BE2C (cell line): ENCODE measurements around the gene RGMB.
A peak's percentile ranks its signal among the peaks of the same experiment; 100 is the strongest.

Experiments
- DNase-seq: peaks from one replicate; pipeline ENCODE4 v3.0.0-alpha.2; 2020
- H3K27me3 ChIP-seq: fragments of 250-450 bp; sonication (Bioruptor Pico); 2 replicates; pipeline ENCODE4 v1.5.1; 2020; ENCODE audit warnings: mild to moderate bottlenecking
- H3K36me3 ChIP-seq: fragments of 250-450 bp; sonication (Bioruptor Pico); 2 replicates; pipeline ENCODE4 v1.5.1; 2020; ENCODE audit warnings: mild to moderate bottlenecking
- H3K4me1 ChIP-seq: fragments of 250-450 bp; sonication (Bioruptor Pico); 2 replicates; pipeline ENCODE4 v1.5.1; 2020
- H3K4me3 ChIP-seq: 2 replicates; pipeline ENCODE4 v1.5.1; 2011; ENCODE audit warnings: low read depth, low read length
- H3K9me3 ChIP-seq: fragments of 250-450 bp; sonication (Bioruptor Pico); 2 replicates; pipeline ENCODE4 v1.5.1; 2020
- TF ChIP-seq, protein P1 (sequence below): IDR thresholded peaks from 2 replicates; pipeline ENCODE4 v1.5.1; 2012; ENCODE audit warnings: mild to moderate bottlenecking, low read depth, low read length

RGMB gene

GRCh38 chr5:98765815-98766214 is 7.6 kb upstream of the RGMB start:
- H3K36me3 ChIP-seq: no peaks in the 10 kb centered on the region
- no peak overlapping the region for H3K4me3 ChIP-seq
- no peak for DNase-seq
- no peaks in the 10 kb centered on the region for H3K9me3 ChIP-seq
- peaks cover 27% of the 10 kb centered on the region for H3K27me3 ChIP-seq
- H3K4me1 ChIP-seq: no peaks in the 10 kb centered on the region
- TF ChIP-seq, protein P1, sequence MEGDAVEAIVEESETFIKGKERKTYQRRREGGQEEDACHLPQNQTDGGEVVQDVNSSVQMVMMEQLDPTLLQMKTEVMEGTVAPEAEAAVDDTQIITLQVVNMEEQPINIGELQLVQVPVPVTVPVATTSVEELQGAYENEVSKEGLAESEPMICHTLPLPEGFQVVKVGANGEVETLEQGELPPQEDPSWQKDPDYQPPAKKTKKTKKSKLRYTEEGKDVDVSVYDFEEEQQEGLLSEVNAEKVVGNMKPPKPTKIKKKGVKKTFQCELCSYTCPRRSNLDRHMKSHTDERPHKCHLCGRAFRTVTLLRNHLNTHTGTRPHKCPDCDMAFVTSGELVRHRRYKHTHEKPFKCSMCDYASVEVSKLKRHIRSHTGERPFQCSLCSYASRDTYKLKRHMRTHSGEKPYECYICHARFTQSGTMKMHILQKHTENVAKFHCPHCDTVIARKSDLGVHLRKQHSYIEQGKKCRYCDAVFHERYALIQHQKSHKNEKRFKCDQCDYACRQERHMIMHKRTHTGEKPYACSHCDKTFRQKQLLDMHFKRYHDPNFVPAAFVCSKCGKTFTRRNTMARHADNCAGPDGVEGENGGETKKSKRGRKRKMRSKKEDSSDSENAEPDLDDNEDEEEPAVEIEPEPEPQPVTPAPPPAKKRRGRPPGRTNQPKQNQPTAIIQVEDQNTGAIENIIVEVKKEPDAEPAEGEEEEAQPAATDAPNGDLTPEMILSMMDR: no peak

GRCh38 chr5:98767581-98767980 is 5.9 kb upstream of the RGMB start:
- H3K4me1 ChIP-seq: no peaks in the 10 kb centered on the region; the same call in 1 of the 2 replicates
- TF ChIP-seq, protein P1: no peak; the same call in 1 of the 2 replicates
- H3K36me3 ChIP-seq: no peaks in the 10 kb centered on the region
- no peaks in the 10 kb centered on the region for H3K9me3 ChIP-seq
- no peak for DNase-seq
- H3K4me3 ChIP-seq: no peak overlapping the region
- H3K27me3 ChIP-seq: peaks cover 22% of the 10 kb centered on the region

- peak; percentile 77 for DNase-seq
- TF ChIP-seq, protein P1: peak; percentile 100
Measured at GRCh38 chr5:98768160-98768959, 5.1 kb upstream of the RGMB start.

GRCh38 chr5:98768960-98769209 is 4.6 kb upstream of the RGMB start:
- no peaks in the 10 kb centered on the region for H3K9me3 ChIP-seq
- peaks cover 14% of the 10 kb centered on the region for H3K27me3 ChIP-seq
- peak overlapping the region; percentile 85 for H3K4me3 ChIP-seq
- TF ChIP-seq, protein P1: no peak
- H3K36me3 ChIP-seq: peaks cover 2% of the 10 kb centered on the region
- H3K4me1 ChIP-seq: no peaks in the 10 kb centered on the region; the same call in 1 of the 2 replicates
- DNase-seq: no peak

More at GRCh38 chr5:98768160-98768959, 5.1 kb upstream of the RGMB start:
- H3K4me3 ChIP-seq: peak overlapping the region; percentile 85
- no peaks in the 10 kb centered on the region; the same call in 1 of the 2 replicates for H3K4me1 ChIP-seq
- H3K27me3 ChIP-seq: peaks cover 20% of the 10 kb centered on the region
- no peaks in the 10 kb centered on the region for H3K9me3 ChIP-seq
- H3K36me3 ChIP-seq: no peaks in the 10 kb centered on the region

GRCh38 chr5:98769210-98769958 is 4.1 kb upstream of the RGMB start:
- Histone ChIP-seq H3K4me1 (no peaks in the 10 kb centered on the region; the same call in 1 of the 2 replicates), H3K36me3 (peaks cover 5% of the 10 kb centered on the region), H3K9me3 (no peaks in the 10 kb centered on the region), H3K27me3 (peaks cover 12% of the 10 kb centered on the region), H3K4me3 (peak overlapping the region; percentile 85)
- peak; percentile 85 for DNase-seq
- TF ChIP-seq, protein P1: peak; percentile 74

DNA sequence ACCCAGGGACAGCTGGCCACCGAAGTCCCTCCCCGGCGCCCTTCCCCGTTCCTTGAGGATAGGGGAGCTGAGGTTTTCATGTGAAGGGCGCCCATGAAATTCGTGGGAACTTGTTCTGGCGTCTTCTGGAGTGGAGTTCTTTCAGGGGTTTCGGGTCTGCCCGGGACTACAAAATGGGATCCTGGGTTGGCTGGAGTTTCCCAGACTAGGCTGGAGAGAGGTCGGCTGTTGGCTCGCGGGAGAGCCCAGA is 3.6 kb upstream of the RGMB start:
- Histone ChIP-seq H3K36me3 (peaks cover 5% of the 10 kb centered on the region), H3K9me3 (no peaks in the 10 kb centered on the region), H3K27me3 (peaks cover 9% of the 10 kb centered on the region), H3K4me1 (no peaks in the 10 kb centered on the region; the same call in 1 of the 2 replicates), H3K4me3 (peak overlapping the region; percentile 85)
- TF ChIP-seq, protein P1: no peak
- no peak for DNase-seq
